H1 (cell line): Measurements from ENCODE around the gene SMOC2. TPM values are rescaled to one million over a fixed set of nuclear protein-coding genes. Genes with fewer than 3 reads are reported as not detected.

ENCODE experiments used
- CTCF ChIA-PET: fragments of 300-600 bp; sonication (Branson Sonifier 250); formaldehyde crosslinking; loops from one replicate; lab custom pipeline; 2021; ENCODE audit not compliant: partially characterized antibody; lab: Charles Lee
- POLR2A ChIA-PET: fragments of 300-600 bp; sonication (Branson Sonifier 250); formaldehyde crosslinking; loops from one replicate; lab custom pipeline; 2021; ENCODE audit warnings: inconsistent platforms; ENCODE audit not compliant: partially characterized antibody; lab: Charles Lee
- DNase-seq, 2 experiments: peaks; one replicate each; pipeline versions ENCODE4 v3.0.0 to v3.0.0-alpha.2; 2010 to 2022; ENCODE audit warnings: low spot score in 2 of 2, low read depth in 1 of 2, mixed read lengths in 1 of 2
- FAIRE-seq: peaks from 2 replicates; lab custom pipeline; 2011; peaks lifted over from hg19 to GRCh38; lab: Jason Lieb, UNC
- H2AFZ ChIP-seq: 2 replicates; pipeline ENCODE4 v1.8.1; 2012; ENCODE audit warnings: low read length, inconsistent platforms
- H2AK5ac ChIP-seq: 2 replicates; pipeline ENCODE4 v1.6.1; 2013; ENCODE audit warnings: low read depth, low read length
- H2BK120ac ChIP-seq: replicated peaks from 2 replicates; pipeline ENCODE3; 2013; ENCODE audit warnings: low read depth, low read length, inconsistent platforms
- H2BK12ac ChIP-seq: 2 replicates; pipeline ENCODE4 v1.6.1; 2013; ENCODE audit warnings: low read depth, low read length
- H2BK15ac ChIP-seq: 2 replicates; pipeline ENCODE4 v1.6.1; 2013; ENCODE audit warnings: low read length
- H2BK20ac ChIP-seq: 2 replicates; pipeline ENCODE4 v1.6.1; 2013; ENCODE audit warnings: low read length
- H2BK5ac ChIP-seq: 2 replicates; pipeline ENCODE4 v1.6.1; 2013; ENCODE audit warnings: low read depth, low read length
- H3K14ac ChIP-seq: 2 replicates; pipeline ENCODE4 v1.6.1; 2013; ENCODE audit warnings: inconsistent platforms; ENCODE audit not compliant: insufficient read length
- H3K18ac ChIP-seq: 2 replicates; pipeline ENCODE4 v1.6.1; 2013; ENCODE audit warnings: low read length; ENCODE audit errors: extremely low read depth
- H3K23ac ChIP-seq: 2 replicates; pipeline ENCODE4 v1.6.1; 2013; ENCODE audit warnings: inconsistent platforms; ENCODE audit not compliant: insufficient read length
- H3K23me2 ChIP-seq: 2 replicates; pipeline ENCODE4 v1.6.1; 2013; ENCODE audit warnings: low read depth, low read length
- H3K27ac ChIP-seq: 2 replicates; pipeline ENCODE4 v1.6.1; 2011; ENCODE audit warnings: low read depth, low read length, inconsistent platforms
- H3K27me3 ChIP-seq, 4 experiments: replicated peaks in 1 of 4; 1 replicate in 1 of 4; 2 replicates in 3 of 4; pipeline versions ENCODE4 v1.6.1 to v1.8.1; 2011 to 2013; ENCODE audit warnings: low read length in 3 of 4, mild to moderate bottlenecking in 3 of 4, inconsistent platforms in 2 of 4, mixed read lengths in 2 of 4, moderate library complexity in 1 of 4; ENCODE audit not compliant: control insufficient read depth in 3 of 4, insufficient read depth in 3 of 4; ENCODE audit errors: extremely low read depth in 1 of 4
- H3K36me3 ChIP-seq, 4 experiments: 2 replicates each; pipeline versions ENCODE4 v1.6.1 to v1.8.1; 2011 to 2013; ENCODE audit warnings: mild to moderate bottlenecking in 4 of 4, low read length in 3 of 4, moderate library complexity in 2 of 4, control low read depth in 1 of 4, inconsistent platforms in 1 of 4; ENCODE audit not compliant: insufficient read depth in 4 of 4, control insufficient read depth in 2 of 4
- H3K4ac ChIP-seq: replicated peaks from 2 replicates; pipeline ENCODE3; 2013; ENCODE audit warnings: low read length, low read depth, mixed read lengths, inconsistent platforms; ENCODE audit not compliant: insufficient read length
- H3K4me1 ChIP-seq, 4 experiments: replicated peaks in 1 of 4; 1 replicate in 1 of 4; 2 replicates in 3 of 4; pipeline versions ENCODE4 v1.6.1 to v1.8.1; 2011 to 2013; ENCODE audit warnings: low read length in 3 of 4, inconsistent platforms in 2 of 4, mixed read lengths in 1 of 4; ENCODE audit not compliant: insufficient read depth in 4 of 4, control insufficient read depth in 3 of 4
- H3K4me2 ChIP-seq, 2 experiments: 2 replicates each; pipeline versions ENCODE4 v1.6.1 to v1.8.1; 2011 to 2013; ENCODE audit warnings: low read depth in 2 of 2, low read length in 2 of 2, control low read depth in 1 of 2, inconsistent platforms in 1 of 2, mild to moderate bottlenecking in 1 of 2; ENCODE audit not compliant: insufficient read depth in 1 of 2
- H3K4me3 ChIP-seq, 4 experiments: fragments of 200-600, 300-600 bp in 1 of 4; sonication (generic), shearing (Covaris generic), sonication (Bioruptor Twin) in 1 of 4; 2 replicates each; pipeline versions ENCODE4 v1.5.1 to v1.8.1; 2011 to 2016; ENCODE audit warnings: low read length in 4 of 4, low read depth in 3 of 4, control low read depth in 2 of 4, inconsistent platforms in 2 of 4, mild to moderate bottlenecking in 2 of 4, mixed read lengths in 1 of 4, moderate library complexity in 1 of 4; ENCODE audit not compliant: insufficient read depth in 2 of 4; ENCODE audit errors: extremely low read depth in 1 of 4
- H3K56ac ChIP-seq: replicated peaks from 2 replicates; pipeline ENCODE3; 2013; ENCODE audit warnings: low read depth, mild to moderate bottlenecking, mixed read lengths, low read length, inconsistent platforms; ENCODE audit not compliant: insufficient read length
- H3K79me1 ChIP-seq: 2 replicates; pipeline ENCODE4 v1.6.1; 2013; ENCODE audit warnings: low read depth, low read length, control low read depth
- H3K79me2 ChIP-seq, 2 experiments: 2 replicates each; pipeline versions ENCODE4 v1.6.1 to v1.8.1; 2012 to 2013; ENCODE audit warnings: low read length in 2 of 2, mild to moderate bottlenecking in 2 of 2, inconsistent platforms in 1 of 2; ENCODE audit not compliant: insufficient read depth in 2 of 2, control insufficient read depth in 1 of 2
- H3K9ac ChIP-seq, 4 experiments: replicated peaks in 1 of 4; 1 replicate in 1 of 4; 2 replicates in 3 of 4; pipeline versions ENCODE4 v1.6.1 to v1.8.1; 2011 to 2013; ENCODE audit warnings: low read depth in 3 of 4, low read length in 3 of 4, control low read depth in 2 of 4, mild to moderate bottlenecking in 2 of 4, moderate library complexity in 2 of 4, inconsistent platforms in 1 of 4; ENCODE audit errors: extremely low read depth in 1 of 4
- H3K9me3 ChIP-seq, 2 experiments: 2 replicates each; pipeline versions ENCODE4 v1.6.1 to v1.8.1; 2012 to 2013; ENCODE audit warnings: mild to moderate bottlenecking in 2 of 2, moderate library complexity in 2 of 2, control low read depth in 1 of 2, inconsistent platforms in 1 of 2, low read depth in 1 of 2, low read length in 1 of 2, mixed read lengths in 1 of 2; ENCODE audit not compliant: insufficient read depth in 2 of 2
- H4K20me1 ChIP-seq, 2 experiments: replicated peaks in 1 of 2; 2 replicates each; pipeline versions ENCODE3 to v1.8.1; 2011 to 2013; ENCODE audit warnings: inconsistent platforms in 2 of 2, low read length in 2 of 2, mild to moderate bottlenecking in 1 of 2; ENCODE audit not compliant: insufficient read depth in 2 of 2, control insufficient read depth in 1 of 2
- H4K5ac ChIP-seq: 2 replicates; pipeline ENCODE4 v1.6.1; 2013; ENCODE audit warnings: low read length, low read depth, mixed read lengths, inconsistent platforms; ENCODE audit not compliant: insufficient read length
- H4K8ac ChIP-seq: 2 replicates; pipeline ENCODE4 v1.8.0; 2013; ENCODE audit warnings: mild to moderate bottlenecking, moderate library complexity, low read length, inconsistent platforms; ENCODE audit not compliant: insufficient read depth; ENCODE audit errors: extremely low read depth
- H4K91ac ChIP-seq: replicated peaks from 2 replicates; pipeline ENCODE3; 2013; ENCODE audit warnings: low read length, mixed read lengths, inconsistent platforms; ENCODE audit not compliant: insufficient read length
- CTBP2 ChIP-seq: IDR thresholded peaks from 2 replicates; pipeline ENCODE4 v1.7.0; 2011; ENCODE audit warnings: borderline replicate concordance, mild to moderate bottlenecking, moderate library complexity, mixed read lengths, low read length; ENCODE audit not compliant: insufficient read depth, insufficient read length
- EGR1 ChIP-seq: IDR thresholded peaks from 2 replicates; pipeline ENCODE4 v1.6.1; 2011; ENCODE audit warnings: low read depth, low read length, borderline replicate concordance
- HDAC6 ChIP-seq: IDR thresholded peaks from one replicate; pipeline ENCODE4 v1.7.1; 2012; ENCODE audit warnings: low read depth, mild to moderate bottlenecking, inconsistent platforms, low read length, moderate library complexity
- POLR2AphosphoS5 ChIP-seq: IDR thresholded peaks from 2 replicates; pipeline ENCODE4 v1.6.1; 2011; ENCODE audit warnings: low read depth, low read length
- RXRA ChIP-seq: IDR thresholded peaks from 2 replicates; pipeline ENCODE4 v1.6.1; 2011; ENCODE audit warnings: low read depth, mild to moderate bottlenecking, low read length, moderate library complexity; ENCODE audit not compliant: insufficient read depth
- SIX5 ChIP-seq: IDR thresholded peaks from 2 replicates; pipeline ENCODE4 v1.6.1; 2011; ENCODE audit warnings: mild to moderate bottlenecking, low read depth, low read length
- SP2 ChIP-seq: IDR thresholded peaks from 2 replicates; pipeline ENCODE4 v1.6.1; 2012; ENCODE audit warnings: mild to moderate bottlenecking, low read length, inconsistent platforms
- SP4 ChIP-seq: IDR thresholded peaks from 2 replicates; pipeline ENCODE4 v1.6.1; 2012; ENCODE audit warnings: low read length, inconsistent platforms
- TBP ChIP-seq: IDR thresholded peaks from 2 replicates; pipeline ENCODE4 v1.6.1; 2011; ENCODE audit warnings: low read depth, low read length, improper control_type of control experiment
- TCF12 ChIP-seq: IDR thresholded peaks from 2 replicates; pipeline ENCODE4 v1.6.1; 2011; ENCODE audit warnings: low read depth, mild to moderate bottlenecking, low read length
- YY1 ChIP-seq: IDR thresholded peaks from 2 replicates; pipeline ENCODE4 v1.6.1; 2011; ENCODE audit warnings: low read depth, mild to moderate bottlenecking, low read length
- WGBS, 2 experiments: shearing (Covaris generic) in 1 of 2; methylation state at CpG; one replicate each; pipeline versions ENCODE4 v1.1.6 to v1.1.7; 2013 to 2015; ENCODE audit warnings: low lambda C conversion rate in 2 of 2, mixed read lengths in 2 of 2, inconsistent platforms in 1 of 2, low coverage in 1 of 2, missing lambda C conversion rate in 1 of 2; ENCODE audit not compliant: insufficient replicate concordance in 2 of 2, insufficient coverage in 1 of 2, insufficient read length in 1 of 2; ENCODE audit errors: extremely low coverage in 1 of 2, missing lambda C conversion rate in 1 of 2; 5-methylcytosine and 5-hydroxymethylcytosine counted together
- polyA plus RNA-seq, 7 experiments: library from polyadenylated mRNA; depleted of rRNA in 3 of 7; stranded (reverse) in 5 of 7; unstranded in 2 of 7; fragments of >200 nt in 5 of 7; fragments of 200-250 nt in 2 of 7; gene quantifications; 1 replicate in 5 of 7; 2 replicates in 1 of 7; 4 replicates in 1 of 7; pipeline versions ENCODE4 v1.2.1 to v1.2.3, GENCODE V29; 2011 to 2013; ENCODE audit warnings: missing spikeins in 2 of 7, mixed read lengths in 2 of 7
- total RNA-seq: library from RNA; stranded (reverse); fragmentation: NEBNext Ultra II Directional; extraction: Animal tissue kit (Norgen Biotek cat#: 25700); gene quantifications from 2 replicates; pipeline ENCODE4 v1.2.1, GENCODE V29; 2021
- TF ChIP-seq, protein P1 (sequence below): IDR thresholded peaks from 2 replicates; pipeline ENCODE4 v1.6.1; 2011; ENCODE audit warnings: low read length, improper control_type of control experiment

SMOC2 gene
- total and polyA plus RNA-seq, 2 of the 8 experiments (the other 6 are each of a cell fraction or from before 2014, with no cell fraction given): 7.7 to 8.5 TPM

DNA sequence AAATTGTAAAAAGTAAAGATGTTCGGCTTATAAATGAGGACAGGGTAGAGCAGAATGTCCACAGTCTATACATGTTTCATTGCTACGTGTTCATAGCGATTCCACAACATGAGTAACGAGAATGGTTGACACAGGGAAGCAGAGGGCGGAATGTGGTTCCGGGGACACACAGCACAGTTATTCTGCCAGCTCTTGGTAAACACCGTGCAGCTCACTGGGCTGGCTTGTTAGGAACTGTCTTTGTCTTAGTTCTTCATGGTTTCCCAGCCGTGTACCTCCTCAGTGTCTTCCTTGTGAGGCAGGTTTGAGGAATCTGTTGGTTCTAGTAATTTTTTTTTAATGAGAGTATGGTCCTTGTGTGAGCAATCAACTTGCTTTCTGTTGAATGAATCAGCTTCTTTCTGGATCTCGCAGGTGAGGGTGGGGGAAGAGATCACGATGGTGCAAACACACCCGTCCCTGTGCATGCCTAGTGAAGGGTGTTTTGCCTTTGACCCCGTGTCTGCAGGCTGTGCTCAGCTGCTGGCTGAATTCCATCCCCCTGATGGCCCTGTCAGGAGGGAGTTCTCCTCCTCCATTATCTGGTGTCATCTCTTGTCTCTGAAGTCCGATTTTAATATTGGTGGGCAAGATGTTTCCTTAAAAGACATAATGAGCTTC lies 168.2 kb downstream of the SMOC2 start:
- Histone ChIP-seq H2BK15ac (no peak overlapping the region), H4K91ac (no peak overlapping the region), H4K5ac (no peak overlapping the region), H3K23ac (no peak overlapping the region), H3K4me3 (no peak overlapping the region), H3K27me3 (no peaks in the 10 kb centered on the region), H3K4me1 (peaks cover 4 to 7% (median 5%) of the 10 kb centered on the region in 4 experiments), H3K79me2 (no peaks in the 10 kb centered on the region), H2AFZ (no peak overlapping the region), H4K8ac (no peak overlapping the region), H3K56ac (no peak overlapping the region), H3K79me1 (no peaks in the 10 kb centered on the region), H2AK5ac (no peak overlapping the region; the same call in 1 of the 2 replicates), H3K14ac (no peak overlapping the region), H2BK5ac (no peak overlapping the region), H3K9ac (no peak overlapping the region), H3K4me2 (no peak overlapping the region), H4K20me1 (no peaks in the 10 kb centered on the region), H2BK12ac (no peak overlapping the region), H3K18ac (no peak overlapping the region), H2BK120ac (no peak overlapping the region), H3K9me3 (peaks cover 7 to 19% of the 10 kb centered on the region in 2 experiments; a peak in 2 of 4 replicates), H2BK20ac (no peak overlapping the region), H3K27ac (no peak overlapping the region), H3K23me2 (no peaks in the 10 kb centered on the region), H3K4ac (no peak overlapping the region), H3K36me3 (no peaks in the 10 kb centered on the region)
- POLR2A ChIA-PET: interaction anchor here (0.7 kb wide), 1 partner anchor 102 kb away, joined by 4 read pairs; no protein-coding TSS in a partner anchor
- CTCF ChIA-PET: interaction anchor here (0.7 to 1.3 kb wide), 3 partner anchors 10 to 284 kb away, joined by 3 read pairs; no protein-coding TSS in a partner anchor
- 87% methylated on average over 12 of the region's 13 CpGs; no CpG with 5 or more reads in 1 of the 2 experiments for WGBS, 2 experiments
- FAIRE-seq (no peak), DNase-seq (peak in 1 of 2 experiments; percentile 30)
- TF ChIP-seq, protein P1, sequence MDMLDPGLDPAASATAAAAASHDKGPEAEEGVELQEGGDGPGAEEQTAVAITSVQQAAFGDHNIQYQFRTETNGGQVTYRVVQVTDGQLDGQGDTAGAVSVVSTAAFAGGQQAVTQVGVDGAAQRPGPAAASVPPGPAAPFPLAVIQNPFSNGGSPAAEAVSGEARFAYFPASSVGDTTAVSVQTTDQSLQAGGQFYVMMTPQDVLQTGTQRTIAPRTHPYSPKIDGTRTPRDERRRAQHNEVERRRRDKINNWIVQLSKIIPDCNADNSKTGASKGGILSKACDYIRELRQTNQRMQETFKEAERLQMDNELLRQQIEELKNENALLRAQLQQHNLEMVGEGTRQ: no peak
- TF ChIP-seq TCF12 (no peak), SP4 (no peak), HDAC6 (no peak), SP2 (no peak), RXRA (no peak), CTBP2 (no peak), SIX5 (no peak), YY1 (no peak), POLR2AphosphoS5 (no peak), EGR1 (no peak), TBP (no peak)
